ENCODE measurements around the gene BDH1. TPM values are rescaled to one million over a fixed set of nuclear protein-coding genes. Genes with fewer than 3 reads are reported as not detected.

BDH1 gene
- total RNA-seq, 4 donors from 2014 or later: 44.4 to 60.6 (median 52.2) TPM

DNA sequence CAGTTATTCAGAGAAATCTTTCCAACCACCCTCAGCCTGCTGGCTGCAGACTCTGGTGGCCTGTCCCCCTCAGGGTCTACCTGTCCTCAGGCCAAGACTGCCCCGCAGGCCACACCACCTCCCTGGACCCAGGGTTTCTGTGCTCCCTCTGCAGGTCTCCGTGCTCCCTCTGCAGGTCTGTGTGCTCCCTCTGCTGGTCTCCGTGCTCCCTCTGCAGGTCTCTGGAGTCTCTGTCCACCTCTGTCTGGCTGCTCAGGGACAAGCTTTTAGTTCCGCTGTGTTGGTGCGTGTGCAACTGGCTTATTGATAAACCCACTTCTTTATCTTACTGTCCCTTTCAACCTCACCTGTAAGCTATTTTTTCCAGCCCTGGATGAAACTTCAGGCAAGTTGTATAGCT is 30.1 kb downstream of the BDH1 start:
- no peak for DNase-seq
- WGBS, 2 donors: 69 to 71% methylated on average over 5 of the region's 5 CpGs
- Histone ChIP-seq H3K4me1 (peaks cover 20 to 83% (median 20%) of the 10 kb centered on the region in 3 donors), H3K27me3 (no peaks in the 10 kb centered on the region), H3K36me3 (peaks cover 0 to 66% (median 0%) of the 10 kb centered on the region in 3 donors), H3K4me3 (no peak overlapping the region), H3K27ac (peak overlapping the region; percentile 43 to 79 (median 62)), H3K9me3 (no peaks in the 10 kb centered on the region)
- TF ChIP-seq, protein P1, sequence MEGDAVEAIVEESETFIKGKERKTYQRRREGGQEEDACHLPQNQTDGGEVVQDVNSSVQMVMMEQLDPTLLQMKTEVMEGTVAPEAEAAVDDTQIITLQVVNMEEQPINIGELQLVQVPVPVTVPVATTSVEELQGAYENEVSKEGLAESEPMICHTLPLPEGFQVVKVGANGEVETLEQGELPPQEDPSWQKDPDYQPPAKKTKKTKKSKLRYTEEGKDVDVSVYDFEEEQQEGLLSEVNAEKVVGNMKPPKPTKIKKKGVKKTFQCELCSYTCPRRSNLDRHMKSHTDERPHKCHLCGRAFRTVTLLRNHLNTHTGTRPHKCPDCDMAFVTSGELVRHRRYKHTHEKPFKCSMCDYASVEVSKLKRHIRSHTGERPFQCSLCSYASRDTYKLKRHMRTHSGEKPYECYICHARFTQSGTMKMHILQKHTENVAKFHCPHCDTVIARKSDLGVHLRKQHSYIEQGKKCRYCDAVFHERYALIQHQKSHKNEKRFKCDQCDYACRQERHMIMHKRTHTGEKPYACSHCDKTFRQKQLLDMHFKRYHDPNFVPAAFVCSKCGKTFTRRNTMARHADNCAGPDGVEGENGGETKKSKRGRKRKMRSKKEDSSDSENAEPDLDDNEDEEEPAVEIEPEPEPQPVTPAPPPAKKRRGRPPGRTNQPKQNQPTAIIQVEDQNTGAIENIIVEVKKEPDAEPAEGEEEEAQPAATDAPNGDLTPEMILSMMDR (IDR thresholded peaks at IDR 0.05): peak in 4 of 6 experiments; percentile 18 to 64 (median 34)
- TF ChIP-seq POLR2A (IDR thresholded peaks at IDR 0.05): no peak
- intact Hi-C loops (cut with DNase I): no loop called here

DNA sequence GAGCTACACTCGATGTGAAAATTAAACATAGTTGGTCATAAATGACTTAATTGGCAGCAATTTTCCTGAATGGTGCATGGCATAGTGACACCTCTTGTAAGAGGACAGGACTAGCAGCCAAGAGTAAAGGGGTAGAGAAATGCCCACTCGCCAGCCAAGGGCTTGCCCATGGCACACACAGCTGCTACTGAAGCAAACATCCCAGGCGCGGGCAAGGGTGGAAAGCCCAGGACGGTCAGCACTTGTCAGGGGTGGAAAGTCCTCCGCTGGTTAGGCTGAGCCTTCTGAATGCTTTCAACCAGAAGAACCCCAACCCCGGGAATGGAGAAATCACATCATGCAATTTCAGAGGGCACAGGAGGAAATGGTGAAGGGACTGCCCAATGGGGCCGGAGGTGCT is 31.6 kb downstream of the BDH1 start:
- Histone ChIP-seq H3K27ac (peak overlapping the region in 3 of 4 donors; percentile 74 to 79 (median 77)), H3K9me3 (no peaks in the 10 kb centered on the region), H3K27me3 (no peaks in the 10 kb centered on the region), H3K36me3 (peaks cover 0 to 66% (median 0%) of the 10 kb centered on the region in 3 donors), H3K4me1 (peaks cover 20 to 88% (median 20%) of the 10 kb centered on the region in 3 donors), H3K4me3 (no peak overlapping the region)
- DNase-seq: no peak
- TF ChIP-seq, protein P1 (IDR thresholded peaks at IDR 0.05): no peak
- TF ChIP-seq POLR2A (IDR thresholded peaks at IDR 0.05): no peak
- intact Hi-C loops (cut with DNase I): no loop called here
- 64 to 94% methylated on average over 6 to 8 of the region's 8 CpGs for WGBS, 2 donors

DNA sequence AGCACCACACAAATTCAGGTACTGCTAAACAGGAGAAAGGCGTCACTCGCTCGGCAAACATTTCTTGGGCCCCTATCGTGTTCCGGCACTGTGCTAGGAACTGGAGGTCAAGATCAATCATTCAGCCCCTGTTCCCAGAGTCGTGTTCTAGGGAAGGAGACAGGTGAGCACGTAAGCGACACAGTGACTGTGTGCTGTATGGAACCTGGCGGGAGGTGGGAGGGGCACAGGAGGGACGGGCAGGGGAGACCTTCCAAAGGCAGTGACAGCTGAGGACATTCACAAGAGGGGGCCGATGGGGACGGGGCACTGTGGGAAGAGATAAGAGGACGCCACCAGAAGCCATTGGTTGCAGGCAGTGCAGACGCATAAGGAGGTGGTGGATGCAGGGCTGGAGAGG is 32.2 kb downstream of the BDH1 start:
- Histone ChIP-seq H3K9me3 (no peaks in the 10 kb centered on the region), H3K36me3 (peaks cover 0 to 62% (median 0%) of the 10 kb centered on the region in 3 donors), H3K4me3 (no peak overlapping the region), H3K27ac (peak overlapping the region in 3 of 4 donors; percentile 74 to 79 (median 77)), H3K27me3 (no peaks in the 10 kb centered on the region), H3K4me1 (peaks cover 20 to 82% (median 20%) of the 10 kb centered on the region in 3 donors)
- TF ChIP-seq POLR2A (IDR thresholded peaks at IDR 0.05): no peak
- TF ChIP-seq, protein P1 (IDR thresholded peaks at IDR 0.05): no peak
- 56 to 72% methylated on average over 10 to 13 of the region's 14 CpGs for WGBS, 2 donors
- intact Hi-C loops (cut with DNase I): no loop called here
- no peak for DNase-seq

DNA sequence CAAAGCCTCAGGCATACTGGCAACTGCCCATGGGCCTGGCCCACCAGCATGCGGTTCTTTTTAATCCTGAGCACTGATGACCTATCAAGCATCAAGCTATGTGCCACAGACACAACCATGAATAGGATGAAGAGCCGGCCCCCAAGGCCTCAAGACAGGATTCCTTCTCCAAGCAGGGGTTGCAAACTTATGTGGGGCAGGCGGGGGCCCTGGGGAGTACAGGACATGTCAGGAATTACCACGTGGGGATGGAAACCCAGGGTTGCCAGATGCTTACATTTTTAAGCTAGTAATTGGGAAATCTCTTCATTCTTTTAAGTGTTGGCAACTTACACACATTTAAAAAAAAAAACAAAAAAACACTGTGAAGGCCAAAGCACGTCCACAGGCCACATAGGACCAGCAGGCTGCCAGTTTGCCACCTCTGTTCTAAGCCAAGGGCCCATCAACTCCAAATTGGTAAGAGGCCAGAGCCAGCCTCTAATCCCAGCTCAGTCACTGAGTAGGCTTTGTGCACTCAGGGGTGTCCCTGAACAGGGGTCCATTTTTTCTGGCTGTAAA is 32.8 kb downstream of the BDH1 start:
- H3K4me3 ChIP-seq: no peak overlapping the region
- peaks cover 0 to 56% (median 0%) of the 10 kb centered on the region in 3 donors for H3K36me3 ChIP-seq
- H3K9me3 ChIP-seq: no peaks in the 10 kb centered on the region
- peaks cover 20 to 76% (median 20%) of the 10 kb centered on the region in 3 donors for H3K4me1 ChIP-seq
- 36 to 48% methylated on average over 3 to 5 of the region's 5 CpGs for WGBS, 2 donors
- DNase-seq: no peak
- TF ChIP-seq, protein P1 (IDR thresholded peaks at IDR 0.05): no peak
- TF ChIP-seq POLR2A (IDR thresholded peaks at IDR 0.05): no peak
- peak overlapping the region; percentile 74 to 79 (median 76) for H3K27ac ChIP-seq
- no peaks in the 10 kb centered on the region for H3K27me3 ChIP-seq
- intact Hi-C loops (cut with DNase I): no loop called here

DNA sequence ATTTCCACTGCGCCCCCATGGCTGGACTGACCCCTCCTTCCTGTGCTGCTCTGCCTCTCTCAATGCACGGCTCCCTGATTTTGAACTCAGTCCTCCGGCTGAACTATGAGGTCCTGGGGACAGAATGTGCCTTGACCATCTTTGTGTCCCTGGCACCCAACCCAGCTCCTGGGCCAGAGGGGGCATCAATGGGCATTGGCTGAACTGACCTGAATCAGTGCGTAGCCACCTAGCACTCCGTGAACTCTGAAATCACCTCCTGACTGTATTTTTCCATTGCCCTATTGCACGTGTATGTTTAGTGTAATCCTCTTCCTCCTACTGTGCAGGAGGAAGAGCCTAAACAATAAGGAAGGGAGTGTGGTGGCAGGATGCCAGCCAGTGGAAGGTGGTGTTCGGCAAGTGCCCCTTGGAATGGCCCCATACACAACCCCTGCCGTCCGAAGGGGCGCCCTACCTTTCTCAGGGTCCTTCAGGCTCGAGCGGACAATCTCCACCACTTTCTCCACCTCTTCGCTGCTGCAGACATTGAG is 33.5 kb downstream of the BDH1 start:
- no peaks in the 10 kb centered on the region for H3K27me3 ChIP-seq
- H3K9me3 ChIP-seq: no peaks in the 10 kb centered on the region
- intact Hi-C loops (cut with DNase I): no loop called here
- peaks cover 0 to 49% (median 0%) of the 10 kb centered on the region in 3 donors for H3K36me3 ChIP-seq
- DNase-seq: no peak
- WGBS, 2 donors: 70 to 71% methylated on average over 10 to 13 of the region's 13 CpGs
- H3K27ac ChIP-seq: peak overlapping the region; percentile 74 to 79 (median 76)
- H3K4me3 ChIP-seq: no peak overlapping the region
- TF ChIP-seq, protein P1 (IDR thresholded peaks at IDR 0.05): no peak
- TF ChIP-seq POLR2A (IDR thresholded peaks at IDR 0.05): no peak
- peaks cover 20 to 69% (median 20%) of the 10 kb centered on the region in 3 donors for H3K4me1 ChIP-seq

Data from esophagus squamous epithelium (tissue), 5 donors.